CD14-positive monocyte (primary cell): ENCODE measurements around the gene ADPRS. TPM values are rescaled to one million over a fixed set of nuclear protein-coding genes. Genes with fewer than 3 reads are reported as not detected.

Experiments used
- DNase-seq, 3 donors: peaks; one replicate each; pipeline ENCODE4 v3.0.0-alpha.2; 2011 to 2022
- H2AFZ ChIP-seq: 2 replicates; pipeline ENCODE4 v1.6.0; 2012; ENCODE audit warnings: mild to moderate bottlenecking, low read depth, low read length, inconsistent platforms; ENCODE audit not compliant: insufficient read depth, poor library complexity, severe bottlenecking
- H3K27ac ChIP-seq, 2 donors: 1 replicate in 1 of 2; 2 replicates in 1 of 2; pipeline ENCODE4 v1.5.1; 2012 to 2013; ENCODE audit warnings: low read length in 2 of 2, control low read depth in 1 of 2, inconsistent platforms in 1 of 2, low read depth in 1 of 2, mild to moderate bottlenecking in 1 of 2
- H3K27me3 ChIP-seq, 2 donors: one replicate each; pipeline versions ENCODE4 v1.6.0 to v1.6.1; 2011 to 2013; ENCODE audit warnings: low read length in 2 of 2; ENCODE audit not compliant: control insufficient read depth in 2 of 2, insufficient read depth in 2 of 2
- H3K36me3 ChIP-seq, 2 donors: replicated peaks in 1 of 2; 1 replicate in 1 of 2; 2 replicates in 1 of 2; pipeline versions ENCODE4 v1.5.1 to v1.6.1; 2012 to 2013; ENCODE audit warnings: low read length in 2 of 2, control low read depth in 1 of 2, inconsistent platforms in 1 of 2, mild to moderate bottlenecking in 1 of 2; ENCODE audit not compliant: insufficient read depth in 2 of 2, control insufficient read depth in 1 of 2
- H3K4me1 ChIP-seq, 2 donors: 1 replicate in 1 of 2; 2 replicates in 1 of 2; pipeline versions ENCODE4 v1.5.1 to v1.6.1; 2012 to 2013; ENCODE audit warnings: low read length in 2 of 2, control low read depth in 1 of 2, inconsistent platforms in 1 of 2, mild to moderate bottlenecking in 1 of 2, moderate library complexity in 1 of 2; ENCODE audit not compliant: insufficient read depth in 2 of 2, control insufficient read depth in 1 of 2
- H3K4me2 ChIP-seq: replicated peaks from 2 replicates; pipeline ENCODE3; 2012; ENCODE audit warnings: low read length, moderate library complexity, mild to moderate bottlenecking; ENCODE audit not compliant: poor library complexity, severe bottlenecking; ENCODE audit errors: extremely low read depth
- H3K4me3 ChIP-seq, 3 experiments: fragments of 200-600 bp in 1 of 3; sonication (generic) in 1 of 3; replicated peaks in 1 of 3; 1 replicate in 2 of 3; 2 replicates in 1 of 3; pipeline ENCODE4 v1.5.1; 2011 to 2013; ENCODE audit warnings: low read length in 3 of 3, mild to moderate bottlenecking in 3 of 3, control low read depth in 2 of 3, low read depth in 2 of 3, inconsistent platforms in 1 of 3, moderate library complexity in 1 of 3
- H3K79me2 ChIP-seq: 2 replicates; pipeline ENCODE4 v1.6.0; 2012; ENCODE audit warnings: mild to moderate bottlenecking, control low read depth, inconsistent platforms, low read length, moderate library complexity; ENCODE audit not compliant: insufficient read depth
- H3K9ac ChIP-seq: 2 replicates; pipeline ENCODE4 v1.6.0; 2017; ENCODE audit warnings: low read length, mild to moderate bottlenecking; ENCODE audit not compliant: insufficient read depth, poor library complexity, severe bottlenecking
- H3K9me3 ChIP-seq, 2 donors: replicated peaks in 1 of 2; 1 replicate in 1 of 2; 2 replicates in 1 of 2; pipeline versions ENCODE4 v1.5.1 to v1.6.1; 2012 to 2013; ENCODE audit warnings: low read length in 2 of 2, control low read depth in 1 of 2; ENCODE audit not compliant: control insufficient read depth in 1 of 2, insufficient read depth in 1 of 2
- H4K20me1 ChIP-seq: 2 replicates; pipeline ENCODE4 v1.6.0; 2012; ENCODE audit warnings: mild to moderate bottlenecking, low read length, control low read depth, moderate library complexity; ENCODE audit not compliant: insufficient read depth
- H3K27ac Mint-ChIP-seq, 7 donors: one replicate each; pipeline ENCODE4 v1.8.0; 2020; ENCODE audit warnings: mild to moderate bottlenecking in 7 of 7, mixed read lengths in 7 of 7, moderate library complexity in 6 of 7, inconsistent platforms in 2 of 7
- H3K27me3 Mint-ChIP-seq, 3 donors: one replicate each; pipeline ENCODE4 v1.8.0; 2021 to 2022; ENCODE audit warnings: low read depth in 3 of 3, mild to moderate bottlenecking in 3 of 3, mixed read lengths in 3 of 3, moderate library complexity in 3 of 3, inconsistent platforms in 1 of 3
- H3K36me3 Mint-ChIP-seq, 2 donors: one replicate each; pipeline ENCODE4 v1.8.0; 2020; ENCODE audit warnings: mixed read lengths in 2 of 2, inconsistent platforms in 1 of 2, mild to moderate bottlenecking in 1 of 2
- H3K4me1 Mint-ChIP-seq: one replicate; pipeline ENCODE4 v1.8.0; 2020; ENCODE audit warnings: mild to moderate bottlenecking, mixed read lengths
- H3K4me3 Mint-ChIP-seq, 2 donors: one replicate each; pipeline ENCODE4 v1.8.0; 2020; ENCODE audit warnings: mild to moderate bottlenecking in 2 of 2, mixed read lengths in 2 of 2, moderate library complexity in 1 of 2
- H3K9me3 Mint-ChIP-seq, 7 donors: one replicate each; pipeline ENCODE4 v1.8.0; 2020 to 2022; ENCODE audit warnings: mixed read lengths in 7 of 7, mild to moderate bottlenecking in 6 of 7, moderate library complexity in 6 of 7, inconsistent platforms in 2 of 7
- CTCF ChIP-seq: fragments of 200-600 bp; IDR thresholded peaks from one replicate; pipeline ENCODE4 v1.8.0; 2022; ENCODE audit warnings: antibody characterized with exemption, mild to moderate bottlenecking
- whole genome bisulfite sequencing: methylation state at CpG from one replicate; pipeline ENCODE4 v1.1.5; 2013; ENCODE audit warnings: missing lambda C conversion rate; ENCODE audit not compliant: insufficient coverage; 5-methylcytosine and 5-hydroxymethylcytosine counted together
- intact Hi-C, 2 donors: fragments of 100-400 bp; cut with micrococcal nuclease; formaldehyde crosslinking; loops; one replicate each; pipeline versions ENCODE4 v1.15.0 to v1.15.1; 2023
- polyA plus RNA-seq, 3 donors: library from polyadenylated mRNA; depleted of rRNA in 1 of 3; unstranded in 2 of 3; stranded (reverse) in 1 of 3; fragments of 300-500 nt in 2 of 3; fragments of >200 nt in 1 of 3; fragmentation: Illumina TruSeq in 2 of 3; gene quantifications; 1 replicate in 2 of 3; 2 replicates in 1 of 3; pipeline ENCODE4 v1.2.3, GENCODE V29; 2012 to 2021

The ADPRS gene
- polyA plus RNA-seq, 3 donors, result 13.4 to 30.6 (median 21.9) TPM

GRCh38 chr1:36088265-36088576 is 471 bp upstream of the ADPRS start:
- intact Hi-C loops, result no loop called here
- peaks cover 0 to 3% (median 0%) of the 10 kb centered on the region in 7 donors for H3K9me3 Mint-ChIP-seq
- Histone ChIP-seq H2AFZ (peak overlapping the region; percentile 100), H3K4me1 (peaks cover 34 to 35% of the 10 kb centered on the region in 2 donors), H3K9me3 (no peaks in the 10 kb centered on the region), H3K27ac (peak overlapping the region; percentile 12 to 82), H3K27me3 (peaks cover 0 to 20% of the 10 kb centered on the region in 2 donors), H3K4me2 (peak overlapping the region; percentile 76), H3K4me3 (peak overlapping the region; percentile 75 to 94 (median 86)), H3K36me3 (peaks cover 23 to 25% of the 10 kb centered on the region in 2 donors), H3K9ac (peak overlapping the region; percentile 90), H4K20me1 (peaks cover 21% of the 10 kb centered on the region), H3K79me2 (peaks cover 44% of the 10 kb centered on the region)
- peaks cover 13 to 19% (median 15%) of the 10 kb centered on the region in 3 donors for H3K27me3 Mint-ChIP-seq
- H3K36me3 Mint-ChIP-seq, result peaks cover 21 to 24% of the 10 kb centered on the region in 2 donors
- DNase-seq, result no peak
- peak overlapping the region; percentile 92 to 100 for H3K4me3 Mint-ChIP-seq
- peaks cover 22% of the 10 kb centered on the region for H3K4me1 Mint-ChIP-seq
- H3K27ac Mint-ChIP-seq, result peak overlapping the region in 3 of 7 donors; percentile 18 to 79 (median 54)
- no peak for TF ChIP-seq CTCF
- WGBS, result 5% methylated on average over 6 of the region's 8 CpGs

- TF ChIP-seq CTCF, result no peak
- intact Hi-C loops, result no loop called here
- peaks cover 0 to 7% of the 10 kb centered on the region in 2 donors for H3K27me3 ChIP-seq
- H3K4me1 ChIP-seq, result peaks cover 37% of the 10 kb centered on the region in 2 donors
- peaks cover 45% of the 10 kb centered on the region for H3K79me2 ChIP-seq
- Mint-ChIP-seq H3K9me3 (peaks cover 0 to 3% (median 0%) of the 10 kb centered on the region in 7 donors), H3K4me3 (peak overlapping the region; percentile 92 to 100), H3K4me1 (peaks cover 30% of the 10 kb centered on the region), H3K36me3 (peaks cover 34 to 37% of the 10 kb centered on the region in 2 donors), H3K27me3 (peaks cover 4 to 8% (median 6%) of the 10 kb centered on the region in 3 donors), H3K27ac (peak overlapping the region; percentile 92 to 99 (median 95))
- H4K20me1 ChIP-seq, result peaks cover 21% of the 10 kb centered on the region
- H3K9ac ChIP-seq, result peak overlapping the region; percentile 90
- no peaks in the 10 kb centered on the region for H3K9me3 ChIP-seq
- peak overlapping the region; percentile 82 to 89 for H3K27ac ChIP-seq
- peak overlapping the region; percentile 75 to 94 (median 86) for H3K4me3 ChIP-seq
- peaks cover 35 to 38% of the 10 kb centered on the region in 2 donors for H3K36me3 ChIP-seq
- WGBS, result 3% methylated on average over 27 of the region's 32 CpGs
- DNase-seq, result peak in 2 of 3 donors; percentile 45 to 48
- peak overlapping the region; percentile 100 for H2AFZ ChIP-seq
- H3K4me2 ChIP-seq, result peak overlapping the region; percentile 76
Observed at GRCh38 chr1:36089393-36090121, 865 bp downstream of the ADPRS start.
